ENCODE measurements around the gene EPHA6.

DNA sequence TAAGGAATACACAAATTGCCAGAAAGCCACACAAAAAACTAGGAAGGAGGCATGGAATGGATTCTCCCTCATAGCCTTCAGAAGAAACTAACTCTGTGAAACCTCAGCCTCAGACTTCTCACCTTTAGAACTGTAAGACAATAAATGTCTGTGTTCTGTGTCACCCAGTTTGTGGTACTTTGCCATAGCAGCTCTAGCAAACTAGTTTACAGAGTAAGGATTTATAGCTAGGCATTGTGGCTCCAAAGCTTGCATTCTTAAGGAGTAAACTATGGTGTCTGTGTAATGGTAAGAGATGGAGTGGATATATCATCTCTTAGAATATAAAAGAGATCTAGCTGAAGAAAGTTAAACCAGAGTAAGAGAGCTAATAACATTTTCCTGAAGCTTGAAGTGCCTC is 18.9 kb downstream of the EPHA6 start:
- no peak for TF ChIP-seq CTCF (IDR thresholded peaks at IDR 0.05; ENCODE audit: low read length)
- no peak for TF ChIP-seq EZH2 (IDR thresholded peaks at IDR 0.05; ENCODE audit: borderline replicate concordance, low read length)

Data from OCI-LY1 (cell line).